ENCODE measurements around the gene GPC6. TPM values are rescaled to one million over a fixed set of nuclear protein-coding genes. Genes with fewer than 3 reads are reported as not detected.

The GPC6 gene
- polyA plus RNA-seq, 1 of the 3 experiments (the other 2 are of a cell fraction) = 6.7 TPM

DNA sequence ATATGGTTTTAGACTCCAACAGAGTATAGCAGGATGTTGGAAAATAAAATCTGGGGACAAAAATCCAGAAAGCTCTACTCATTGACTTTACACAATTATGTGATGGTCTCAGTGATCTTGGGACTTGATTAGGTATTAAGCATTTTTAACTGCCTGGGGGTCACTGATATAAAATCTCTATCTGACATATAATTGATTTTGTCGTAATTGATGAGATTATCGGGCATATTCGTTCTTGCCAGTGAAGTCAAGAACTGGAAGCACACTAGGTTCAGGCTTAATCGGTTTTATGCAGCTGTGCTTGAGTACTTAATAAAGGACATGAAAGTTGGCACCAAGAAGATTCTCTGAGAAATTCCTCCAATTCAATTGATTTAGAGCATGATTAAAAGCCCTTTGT lies 862.1 kb downstream of the GPC6 start (continued):
- TF ChIP-seq ELF1 (IDR thresholded peaks at IDR 0.05) = no peak

DNA sequence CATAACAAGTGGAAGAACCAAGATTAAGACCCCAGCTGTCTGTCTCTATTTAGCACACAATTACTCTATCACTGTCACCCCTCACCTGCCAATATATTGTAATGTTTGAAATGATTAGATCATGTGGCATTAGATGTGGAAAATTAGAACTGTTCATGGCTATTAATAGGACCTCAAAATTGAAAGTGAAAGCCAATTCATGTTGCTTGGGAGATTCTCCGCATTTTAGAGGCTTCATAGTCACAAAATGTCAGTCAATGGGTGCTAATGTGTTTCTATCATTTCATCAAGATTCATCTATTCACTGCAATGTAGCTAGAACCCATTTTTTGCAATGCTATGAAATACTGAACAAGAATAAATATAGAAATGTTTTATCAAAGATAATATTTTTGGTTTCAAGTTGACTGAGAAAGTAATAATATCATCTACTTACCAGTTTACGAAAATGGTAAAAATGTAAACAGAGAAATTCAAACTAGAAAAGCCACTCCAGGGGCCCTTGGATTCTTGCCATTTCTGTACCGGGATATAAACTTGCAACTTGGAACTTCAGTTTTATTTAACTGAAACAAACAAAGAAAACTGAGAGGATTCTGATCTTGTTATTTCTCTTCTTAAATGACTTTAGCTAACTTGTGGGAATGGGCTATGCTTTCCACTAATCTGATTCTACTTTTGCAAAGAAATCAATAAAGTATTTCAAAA lies 864.3 kb downstream of the GPC6 start:
- no peak overlapping the region for H3K4me3 ChIP-seq (ENCODE audit: low read depth in 2 of 2, low read length in 1 of 2)
- H2AFZ ChIP-seq (ENCODE audit: low read depth) = no peak overlapping the region
- 75% methylated on average over 3 of the region's 3 CpGs for WGBS (ENCODE audit: low lambda C conversion rate)

More for the DNA sequence above, 864.3 kb downstream of the GPC6 start:
- no peak overlapping the region for H3K27ac ChIP-seq (ENCODE audit: low read depth in 2 of 2, low read length in 1 of 2)
- no peaks in the 10 kb centered on the region for H3K27me3 ChIP-seq (ENCODE audit: insufficient read depth)
- TF ChIP-seq FOXJ3 (CRISPR knock-in tag; IDR thresholded peaks at IDR 0.05) = no peak
- no peak for TF ChIP-seq CHD2 (IDR thresholded peaks at IDR 0.05; ENCODE audit: low read length, partially characterized antibody)
- TF ChIP-seq NFIC (IDR thresholded peaks at IDR 0.05; ENCODE audit: borderline replicate concordance) = no peak
- TF ChIP-seq FOSL2 (IDR thresholded peaks at IDR 0.05; ENCODE audit: borderline replicate concordance, low read depth) = no peak
- TF ChIP-seq GATA2 (CRISPR knock-in tag; IDR thresholded peaks at IDR 0.05) = no peak
- no peak for TF ChIP-seq RAD21 (IDR thresholded peaks at IDR 0.05; ENCODE audit: low read length)
- no peak for TF ChIP-seq TCF12 (IDR thresholded peaks at IDR 0.05)
- no peak for TF ChIP-seq TEAD4 (IDR thresholded peaks at IDR 0.05; ENCODE audit: borderline replicate concordance, insufficient read depth)
- TF ChIP-seq YY1 (IDR thresholded peaks at IDR 0.05; ENCODE audit: low read depth) = no peak
- TF ChIP-seq NRF1 (IDR thresholded peaks at IDR 0.05; ENCODE audit: low read depth, low read length) = no peak
- TF ChIP-seq, protein P1, sequence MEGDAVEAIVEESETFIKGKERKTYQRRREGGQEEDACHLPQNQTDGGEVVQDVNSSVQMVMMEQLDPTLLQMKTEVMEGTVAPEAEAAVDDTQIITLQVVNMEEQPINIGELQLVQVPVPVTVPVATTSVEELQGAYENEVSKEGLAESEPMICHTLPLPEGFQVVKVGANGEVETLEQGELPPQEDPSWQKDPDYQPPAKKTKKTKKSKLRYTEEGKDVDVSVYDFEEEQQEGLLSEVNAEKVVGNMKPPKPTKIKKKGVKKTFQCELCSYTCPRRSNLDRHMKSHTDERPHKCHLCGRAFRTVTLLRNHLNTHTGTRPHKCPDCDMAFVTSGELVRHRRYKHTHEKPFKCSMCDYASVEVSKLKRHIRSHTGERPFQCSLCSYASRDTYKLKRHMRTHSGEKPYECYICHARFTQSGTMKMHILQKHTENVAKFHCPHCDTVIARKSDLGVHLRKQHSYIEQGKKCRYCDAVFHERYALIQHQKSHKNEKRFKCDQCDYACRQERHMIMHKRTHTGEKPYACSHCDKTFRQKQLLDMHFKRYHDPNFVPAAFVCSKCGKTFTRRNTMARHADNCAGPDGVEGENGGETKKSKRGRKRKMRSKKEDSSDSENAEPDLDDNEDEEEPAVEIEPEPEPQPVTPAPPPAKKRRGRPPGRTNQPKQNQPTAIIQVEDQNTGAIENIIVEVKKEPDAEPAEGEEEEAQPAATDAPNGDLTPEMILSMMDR (IDR thresholded peaks at IDR 0.05) = no peak
- TF ChIP-seq, protein P2, sequence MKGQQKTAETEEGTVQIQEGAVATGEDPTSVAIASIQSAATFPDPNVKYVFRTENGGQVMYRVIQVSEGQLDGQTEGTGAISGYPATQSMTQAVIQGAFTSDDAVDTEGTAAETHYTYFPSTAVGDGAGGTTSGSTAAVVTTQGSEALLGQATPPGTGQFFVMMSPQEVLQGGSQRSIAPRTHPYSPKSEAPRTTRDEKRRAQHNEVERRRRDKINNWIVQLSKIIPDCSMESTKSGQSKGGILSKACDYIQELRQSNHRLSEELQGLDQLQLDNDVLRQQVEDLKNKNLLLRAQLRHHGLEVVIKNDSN (IDR thresholded peaks at IDR 0.05; ENCODE audit: borderline replicate concordance, low read depth) = no peak
- TF ChIP-seq, protein P3, sequence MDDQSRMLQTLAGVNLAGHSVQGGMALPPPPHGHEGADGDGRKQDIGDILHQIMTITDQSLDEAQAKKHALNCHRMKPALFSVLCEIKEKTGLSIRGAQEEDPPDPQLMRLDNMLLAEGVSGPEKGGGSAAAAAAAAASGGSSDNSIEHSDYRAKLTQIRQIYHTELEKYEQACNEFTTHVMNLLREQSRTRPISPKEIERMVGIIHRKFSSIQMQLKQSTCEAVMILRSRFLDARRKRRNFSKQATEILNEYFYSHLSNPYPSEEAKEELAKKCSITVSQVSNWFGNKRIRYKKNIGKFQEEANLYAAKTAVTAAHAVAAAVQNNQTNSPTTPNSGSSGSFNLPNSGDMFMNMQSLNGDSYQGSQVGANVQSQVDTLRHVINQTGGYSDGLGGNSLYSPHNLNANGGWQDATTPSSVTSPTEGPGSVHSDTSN (IDR thresholded peaks at IDR 0.05) = no peak
- TF ChIP-seq FOXM1 (IDR thresholded peaks at IDR 0.05; ENCODE audit: low read depth) = no peak
- H3K9ac ChIP-seq = no peak overlapping the region
- ChIA-PET CTCF (no interaction called here), POLR2A (no interaction called here)
- no peaks in the 10 kb centered on the region for H3K9me2 ChIP-seq
- H3K4me2 ChIP-seq = no peak overlapping the region
- H3K9me3 ChIP-seq = no peaks in the 10 kb centered on the region
- H3K79me2 ChIP-seq (ENCODE audit: insufficient read depth) = no peaks in the 10 kb centered on the region
- H4K20me1 ChIP-seq (ENCODE audit: insufficient read depth) = no peaks in the 10 kb centered on the region
- DNase-seq = no peak
- peaks cover 11% of the 10 kb centered on the region for H3F3A ChIP-seq (replicated peaks; ENCODE audit: insufficient read depth)
- no peaks in the 10 kb centered on the region for H3K36me3 ChIP-seq (replicated peaks in 1 of 2; ENCODE audit: control insufficient read depth in 1 of 2, insufficient read depth in 2 of 2, low read length in 1 of 2)
- H3K4me1 ChIP-seq (ENCODE audit: control insufficient read depth in 1 of 2, insufficient read depth in 2 of 2, low read depth in 1 of 2, low read length in 1 of 2) = peaks cover 0 to 2% of the 10 kb centered on the region in 2 experiments; a peak in 2 of 4 replicates
